ENCODE results near the gene AS3MT. TPM values are rescaled to one million over a fixed set of nuclear protein-coding genes. Genes with fewer than 3 reads are reported as not detected.

The AS3MT gene
- total and polyA plus RNA-seq, 10 of the 15 experiments (the other 5 are each of a cell fraction or from before 2014, with no cell fraction given): 0.11 to 1.0 (median 0.39) TPM; not detected in 2

- CTCF ChIA-PET: interaction anchor here (0.6 to 4.5 kb wide), 3 partner anchors 20 to 227 kb away, joined by 3 to 44 read pairs (median 4); no protein-coding TSS in a partner anchor
- no peak for FAIRE-seq
- Histone ChIP-seq H3K27me3 (replicated peaks in 1 of 2; ENCODE audit: control insufficient read depth in 2 of 2, insufficient read depth in 2 of 2, low read length in 1 of 2) (no peaks in the 10 kb centered on the region), H3K27ac (ENCODE audit: control insufficient read depth, insufficient read depth) (no peak overlapping the region), H3K9ac (ENCODE audit: control insufficient read depth, insufficient read depth, low read length) (no peak overlapping the region), H3K4me2 (ENCODE audit: control insufficient read depth, insufficient read depth) (no peak overlapping the region), H4K20me1 (ENCODE audit: control insufficient read depth, insufficient read depth) (no peaks in the 10 kb centered on the region), H3K4me3 (no peak overlapping the region), H3K9me3 (replicated peaks; ENCODE audit: control insufficient read depth, insufficient read depth, low read length) (no peaks in the 10 kb centered on the region), H3K36me3 (ENCODE audit: control insufficient read depth in 2 of 2, insufficient read depth in 2 of 2, low read length in 1 of 2) (no peaks in the 10 kb centered on the region), H3K4me1 (ENCODE audit: control insufficient read depth, insufficient read depth, low read length) (no peaks in the 10 kb centered on the region), H3K79me2 (ENCODE audit: control insufficient read depth, insufficient read depth, low read length) (no peaks in the 10 kb centered on the region), H2AFZ (ENCODE audit: control insufficient read depth, low read depth, low read length) (no peak overlapping the region)
- no TSS peak for BruUV-seq (replicated peaks)
- RAD21 ChIA-PET (ENCODE audit: unreplicated experiment): interaction anchor here (1.1 kb wide), 2 partner anchors 12 to 14 kb away, joined by 3 to 4 read pairs; partner anchors contain the start of gene CNNM2
- DNase-seq (ENCODE audit: low read depth, low spot score): no peak
- POLR2A ChIA-PET: interaction anchor here (0.6 to 1.7 kb wide), 2 partner anchors 177 to 422 kb away, joined by 4 read pairs; no protein-coding TSS in a partner anchor
- no peak for ATAC-seq
- in situ Hi-C loops (cut with MboI) (loop anchor here (5.0 to 10.0 kb wide), 2 partner anchors 70 to 177 kb away; partner anchors contain the start of gene CYP17A1), intact Hi-C loops (cut with micrococcal nuclease; ENCODE audit: unreplicated experiment) (no loop called here)
- SMC1A ChIA-PET (ENCODE audit: uncharacterized antibody, unreplicated experiment): interaction anchor here (0.6 to 5.1 kb wide), 3 partner anchors 17 to 333 kb away, joined by 3 to 65 read pairs (median 4); partner anchors contain the start of gene CYP17A1
- TF ChIP-seq RAD51 (IDR thresholded peaks at IDR 0.05) (no peak), JUND (IDR thresholded peaks at IDR 0.05; ENCODE audit: low read depth, low read length) (no peak), HDAC6 (IDR thresholded peaks at IDR 0.05; ENCODE audit: unreplicated experiment) (no peak), FOXK2 (IDR thresholded peaks at IDR 0.05) (no peak), SP1 (IDR thresholded peaks at IDR 0.05; ENCODE audit: low read depth, low read length) (no peak), NR2C2 (IDR thresholded peaks at IDR 0.05; ENCODE audit: borderline replicate concordance, control insufficient read depth, insufficient read length, low read depth) (no peak), STAT3 (IDR thresholded peaks at IDR 0.05; ENCODE audit: low read depth, low read length) (no peak), NKRF (conservative IDR thresholded peaks at IDR 0.05) (no peak), RUNX3 (IDR thresholded peaks at IDR 0.05; ENCODE audit: low read length) (no peak)
- TF ChIP-seq, protein P1, sequence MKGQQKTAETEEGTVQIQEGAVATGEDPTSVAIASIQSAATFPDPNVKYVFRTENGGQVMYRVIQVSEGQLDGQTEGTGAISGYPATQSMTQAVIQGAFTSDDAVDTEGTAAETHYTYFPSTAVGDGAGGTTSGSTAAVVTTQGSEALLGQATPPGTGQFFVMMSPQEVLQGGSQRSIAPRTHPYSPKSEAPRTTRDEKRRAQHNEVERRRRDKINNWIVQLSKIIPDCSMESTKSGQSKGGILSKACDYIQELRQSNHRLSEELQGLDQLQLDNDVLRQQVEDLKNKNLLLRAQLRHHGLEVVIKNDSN (IDR thresholded peaks at IDR 0.05; ENCODE audit: borderline replicate concordance, extremely low read length, insufficient read depth, low read depth, low read length): no peak
These were observed 35.1 kb downstream of the AS3MT start for GRCh38 chr10:102904346-102904745.
